ENCODE results near the gene CEP95. TPM values are rescaled to one million over a fixed set of nuclear protein-coding genes. Genes with fewer than 3 reads are reported as not detected.
"Not testable (repeated sequence)": the region's sequence is repeated elsewhere in the genome, so short reads cannot be mapped to it uniquely, and the experiment has no call there.

The CEP95 gene
- total RNA-seq, 1 experiment from 2014 or later = 17.5 TPM

- no peak for DNase-seq (ENCODE audit: low spot score)
- in situ Hi-C loops (cut with HindIII; ENCODE audit: low sequenced_read_pairs) = no loop called here
Observed at GRCh38 chr17:64492481-64493109, 14.2 kb upstream of the CEP95 start.

- in situ Hi-C loops (cut with HindIII; ENCODE audit: low sequenced_read_pairs) = no loop called here
- no peak for DNase-seq (ENCODE audit: low spot score)
Observed at GRCh38 chr17:64494121-64494520, 12.7 kb upstream of the CEP95 start.

GRCh38 chr17:64495300-64495699 lies 11.5 kb upstream of the CEP95 start:
- DNase-seq (ENCODE audit: low spot score); in situ Hi-C loops (cut with HindIII; ENCODE audit: low sequenced_read_pairs): not testable (repeated sequence)

- DNase-seq (ENCODE audit: low spot score) = no peak
- in situ Hi-C loops (cut with HindIII; ENCODE audit: low sequenced_read_pairs) = no loop called here
Observed at GRCh38 chr17:64496348-64496785, 10.4 kb upstream of the CEP95 start.

- DNase-seq (ENCODE audit: low spot score) = peak; percentile 92
- in situ Hi-C loops (cut with HindIII; ENCODE audit: low sequenced_read_pairs) = no loop called here
Observed at GRCh38 chr17:64496786-64497564, 9.8 kb upstream of the CEP95 start, which contains the start of gene POLG2. TSS of gene POLG2 (minus strand) at chr17:64497054. CDS start at chr17:64496968, 86 bp downstream.

GRCh38 chr17:64497565-64498035 lies 9.2 kb upstream of the CEP95 start:
- in situ Hi-C loops (cut with HindIII; ENCODE audit: low sequenced_read_pairs) = no loop called here
- DNase-seq (ENCODE audit: low spot score) = no peak

- in situ Hi-C loops (cut with HindIII; ENCODE audit: low sequenced_read_pairs) = no loop called here
- no peak for DNase-seq (ENCODE audit: low spot score)
Observed at GRCh38 chr17:64498308-64499203, 8.2 kb upstream of the CEP95 start.

GRCh38 chr17:64499805-64500486 lies 6.8 kb upstream of the CEP95 start:
- in situ Hi-C loops (cut with HindIII; ENCODE audit: low sequenced_read_pairs) = no loop called here
- DNase-seq (ENCODE audit: low spot score) = no peak

- no peak for DNase-seq (ENCODE audit: low spot score)
- in situ Hi-C loops (cut with HindIII; ENCODE audit: low sequenced_read_pairs) = no loop called here
Observed at GRCh38 chr17:64500487-64500859, 6.3 kb upstream of the CEP95 start.

GRCh38 chr17:64500862-64501765 lies 5.7 kb upstream of the CEP95 start:
- DNase-seq (ENCODE audit: low spot score) = no peak
- in situ Hi-C loops (cut with HindIII; ENCODE audit: low sequenced_read_pairs) = no loop called here

GRCh38 chr17:64502021-64502420 lies 4.8 kb upstream of the CEP95 start:
- in situ Hi-C loops (cut with HindIII; ENCODE audit: low sequenced_read_pairs) = no loop called here
- DNase-seq (ENCODE audit: low spot score) = no peak

- DNase-seq (ENCODE audit: low spot score) = no peak
Observed at GRCh38 chr17:64502809-64503208, 4.0 kb upstream of the CEP95 start.

GRCh38 chr17:64503341-64503740 lies 3.4 kb upstream of the CEP95 start:
- in situ Hi-C loops (cut with HindIII; ENCODE audit: low sequenced_read_pairs) = no loop called here
- DNase-seq (ENCODE audit: low spot score) = no peak

More at GRCh38 chr17:64502809-64503208, 4.0 kb upstream of the CEP95 start:
- in situ Hi-C loops (cut with HindIII; ENCODE audit: low sequenced_read_pairs) = no loop called here

GRCh38 chr17:64503821-64504768 lies 2.7 kb upstream of the CEP95 start:
- DNase-seq (ENCODE audit: low spot score) = no peak
- in situ Hi-C loops (cut with HindIII; ENCODE audit: low sequenced_read_pairs) = no loop called here

GRCh38 chr17:64504769-64505339 lies 1.9 kb upstream of the CEP95 start:
- DNase-seq (ENCODE audit: low spot score) = no peak
- in situ Hi-C loops (cut with HindIII; ENCODE audit: low sequenced_read_pairs) = no loop called here

- in situ Hi-C loops (cut with HindIII; ENCODE audit: low sequenced_read_pairs) = no loop called here
- DNase-seq (ENCODE audit: low spot score) = peak; percentile 91
Observed at GRCh38 chr17:64505340-64506200, 1.2 kb upstream of the CEP95 start.
